Loucy (cell line): ENCODE data around the gene CPD.

Source experiments
- H2AFZ ChIP-seq: fragments of 200-600 bp; sonication (generic); 2 replicates; pipeline ENCODE4 v1.6.0; 2016; ENCODE audit warnings: antibody characterized with exemption, mild to moderate bottlenecking, low read length, moderate library complexity
- H3F3A ChIP-seq: fragments of 200-600 bp; 2 replicates; pipeline ENCODE4 v1.6.0; 2016; ENCODE audit warnings: antibody characterized with exemption, low read depth, mild to moderate bottlenecking
- H3K27me3 ChIP-seq: fragments of 200-600 bp; sonication (generic); 2 replicates; pipeline ENCODE4 v1.6.1; 2014; ENCODE audit warnings: low read length, mild to moderate bottlenecking; ENCODE audit not compliant: insufficient read depth, poor library complexity, severe bottlenecking
- H3K36me3 ChIP-seq: fragments of 200-600 bp; sonication (generic); 2 replicates; pipeline ENCODE4 v1.6.1; 2016; ENCODE audit warnings: low read length; ENCODE audit not compliant: insufficient read depth
- H3K4me1 ChIP-seq: fragments of 200-600 bp; sonication (generic); 2 replicates; pipeline ENCODE4 v1.5.1; 2014; ENCODE audit warnings: low read length, mild to moderate bottlenecking; ENCODE audit not compliant: insufficient read depth, poor library complexity, severe bottlenecking
- H3K4me2 ChIP-seq: fragments of 200-600 bp; sonication (generic); 2 replicates; pipeline ENCODE4 v1.6.0; 2014; ENCODE audit warnings: antibody characterized with exemption, low read length, low read depth, mild to moderate bottlenecking; ENCODE audit not compliant: poor library complexity, severe bottlenecking
- H3K4me3 ChIP-seq: fragments of 200-600 bp; sonication (generic); 2 replicates; pipeline ENCODE4 v1.5.1; 2014; ENCODE audit warnings: low read length, mild to moderate bottlenecking, mixed read lengths; ENCODE audit not compliant: poor library complexity, severe bottlenecking
- H3K79me2 ChIP-seq: fragments of 200-600 bp; sonication (generic); 2 replicates; pipeline ENCODE4 v1.6.1; 2014; ENCODE audit warnings: low read length; ENCODE audit not compliant: insufficient read depth
- H3K9ac ChIP-seq: fragments of 200-600 bp; sonication (generic); 2 replicates; pipeline ENCODE4 v1.6.0; 2014; ENCODE audit warnings: mild to moderate bottlenecking, low read depth, low read length, moderate library complexity; ENCODE audit not compliant: poor library complexity, severe bottlenecking
- H3K9me2 ChIP-seq: fragments of 200-600 bp; sonication (generic); replicated peaks from 2 replicates; pipeline ENCODE4 v1.6.1; 2016; ENCODE audit warnings: low read depth, low read length, mixed read lengths
- H3K9me3 ChIP-seq: fragments of 200-600 bp; sonication (generic); 2 replicates; pipeline ENCODE4 v1.6.1; 2014; ENCODE audit warnings: mild to moderate bottlenecking, antibody characterized with exemption, low read length, low read depth; ENCODE audit not compliant: insufficient read depth
- H4K20me1 ChIP-seq: fragments of 200-600 bp; sonication (generic); 2 replicates; pipeline ENCODE4 v1.6.0; 2014; ENCODE audit warnings: antibody characterized with exemption, low read length, mild to moderate bottlenecking; ENCODE audit not compliant: insufficient read depth, poor library complexity, severe bottlenecking
- CTCF ChIP-seq: fragments of 200-600 bp; sonication (generic); conservative IDR thresholded peaks from 2 replicates; pipeline ENCODE4 v1.5.1; 2014; ENCODE audit warnings: mild to moderate bottlenecking, antibody characterized with exemption, low read length
- EZH2phosphoT487 ChIP-seq: fragments of 200-600 bp; IDR thresholded peaks from 2 replicates; pipeline ENCODE4 v1.6.1; 2018; ENCODE audit warnings: antibody characterized with exemption, mild to moderate bottlenecking, moderate library complexity, borderline replicate concordance

Gene CPD

DNA sequence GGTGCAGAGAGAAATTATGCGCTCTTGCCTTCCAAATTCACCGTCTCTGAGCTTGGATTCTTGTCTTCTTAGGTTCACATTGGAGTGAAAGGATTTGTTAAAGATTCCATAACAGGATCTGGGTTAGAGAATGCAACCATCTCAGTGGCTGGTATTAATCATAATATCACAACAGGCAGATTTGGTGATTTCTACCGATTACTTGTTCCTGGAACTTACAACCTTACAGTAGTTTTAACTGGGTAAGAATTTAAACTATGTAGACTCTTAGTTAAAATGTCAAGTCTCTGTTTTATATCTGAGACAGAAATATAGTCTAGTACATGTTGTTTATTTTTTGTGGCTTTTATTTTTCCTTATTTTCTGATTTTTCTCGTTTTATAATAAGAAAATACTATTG lies 42.9 kb downstream of the CPD start:
- no peak overlapping the region for H3K9ac ChIP-seq
- H3F3A ChIP-seq: no peaks in the 10 kb centered on the region
- TF ChIP-seq EZH2phosphoT487: no peak
- no peak for TF ChIP-seq CTCF
- H3K4me3 ChIP-seq: no peak overlapping the region
- no peaks in the 10 kb centered on the region for H3K9me2 ChIP-seq
- H3K36me3 ChIP-seq: peaks cover 30% of the 10 kb centered on the region; the same call in 1 of the 2 replicates
- no peaks in the 10 kb centered on the region for H3K79me2 ChIP-seq
- no peaks in the 10 kb centered on the region for H3K4me1 ChIP-seq
- no peak overlapping the region for H2AFZ ChIP-seq
- H3K9me3 ChIP-seq: no peaks in the 10 kb centered on the region
- no peaks in the 10 kb centered on the region for H4K20me1 ChIP-seq
- H3K4me2 ChIP-seq: no peak overlapping the region
- H3K27me3 ChIP-seq: no peaks in the 10 kb centered on the region

GRCh38 chr17:30422171-30422570 lies 43.4 kb downstream of the CPD start:
- Histone ChIP-seq H3K36me3 (peaks cover 30% of the 10 kb centered on the region; the same call in 1 of the 2 replicates), H3K9me3 (no peaks in the 10 kb centered on the region), H3K4me3 (no peak overlapping the region), H3K4me1 (no peaks in the 10 kb centered on the region), H3K9ac (no peak overlapping the region), H3K27me3 (no peaks in the 10 kb centered on the region), H4K20me1 (no peaks in the 10 kb centered on the region), H3K79me2 (no peaks in the 10 kb centered on the region), H3K9me2 (no peaks in the 10 kb centered on the region), H3K4me2 (no peak overlapping the region), H2AFZ (no peak overlapping the region), H3F3A (no peaks in the 10 kb centered on the region)
- no peak for TF ChIP-seq EZH2phosphoT487
- no peak for TF ChIP-seq CTCF

- Histone ChIP-seq H4K20me1 (no peaks in the 10 kb centered on the region), H3K4me3 (no peak overlapping the region), H3K9me2 (no peaks in the 10 kb centered on the region), H3K9me3 (no peaks in the 10 kb centered on the region), H3F3A (no peaks in the 10 kb centered on the region), H3K27me3 (no peaks in the 10 kb centered on the region), H3K36me3 (peaks cover 37% of the 10 kb centered on the region; the same call in 1 of the 2 replicates), H3K4me1 (no peaks in the 10 kb centered on the region), H2AFZ (no peak overlapping the region), H3K9ac (no peak overlapping the region), H3K79me2 (no peaks in the 10 kb centered on the region), H3K4me2 (no peak overlapping the region)
- TF ChIP-seq CTCF: no peak
- no peak for TF ChIP-seq EZH2phosphoT487
Measured at GRCh38 chr17:30424471-30424870, 45.7 kb downstream of the CPD start.
